A549 (cell line): ENCODE results near the gene PRRC2B. TPM values are rescaled to one million over a fixed set of nuclear protein-coding genes. Genes with fewer than 3 reads are reported as not detected.

Experiments used
- ATAC-seq, 2 experiments: fragments of 200-7000 bp in 1 of 2; fragments of >200 bp in 1 of 2; cut with Nextera tagmentation in 1 of 2; cut with Tn5 transposase in 1 of 2; 3 replicates each; pipeline versions ENCODE4 v1.8.0 to v1.9.1; 2018 to 2020; ENCODE audit warnings: mild to moderate bottlenecking in 1 of 2, moderate library complexity in 1 of 2
- CTCF ChIA-PET: fragments of 300-600 bp; sonication (Branson Sonifier 250); formaldehyde crosslinking; extraction: SDS; loops from one replicate; lab custom pipeline; 2021; ENCODE audit warnings: antibody characterized with exemption, inconsistent platforms; lab: Yijun Ruan, JAX
- POLR2A ChIA-PET: fragments of 350-600 bp; formaldehyde crosslinking; extraction: SDS; loops from one replicate; lab custom pipeline; 2021; ENCODE audit warnings: antibody characterized with exemption, inconsistent platforms; lab: Yijun Ruan, JAX
- DNase-seq, 2 experiments: peaks; one replicate each; pipeline versions ENCODE4 v3.0.0 to v3.0.0-alpha.2; 2011 to 2016; ENCODE audit warnings: low read depth in 1 of 2, low spot score in 1 of 2
- FAIRE-seq: peaks from 2 replicates; lab custom pipeline; 2011; peaks lifted over from hg19 to GRCh38; lab: Jason Lieb, UNC
- H3K27ac ChIP-seq, 2 experiments: fragments of >200 bp; sonication (Bioruptor Twin); formaldehyde crosslinking; 3 replicates each; pipeline ENCODE4 v1.5.1; 2016 to 2017
- H3K4me1 ChIP-seq: fragments of >200 bp; sonication (Bioruptor Twin); formaldehyde crosslinking; 3 replicates; pipeline ENCODE4 v1.6.1; 2016
- H3K4me2 ChIP-seq: fragments of >200 bp; sonication (Bioruptor Twin); formaldehyde crosslinking; 3 replicates; pipeline ENCODE4 v1.6.1; 2016
- H3K4me3 ChIP-seq: fragments of >200 bp; sonication (Bioruptor Twin); formaldehyde crosslinking; 3 replicates; pipeline ENCODE4 v1.5.1; 2016
- H3K9me3 ChIP-seq: fragments of >200 bp; sonication (Bioruptor Twin); formaldehyde crosslinking; 3 replicates; pipeline ENCODE4 v1.6.1; 2016
- CBX2 ChIP-seq: fragments of 200-600 bp; sonication (generic); IDR thresholded peaks from 2 replicates; pipeline ENCODE4 v1.6.1; 2016; ENCODE audit warnings: low read depth, mild to moderate bottlenecking, borderline replicate concordance
- CBX8 ChIP-seq: fragments of 200-600 bp; sonication (generic); IDR thresholded peaks from 2 replicates; pipeline ENCODE4 v1.6.1; 2016
- CHD4 ChIP-seq: fragments of 200-600 bp; sonication (generic); IDR thresholded peaks from 2 replicates; pipeline ENCODE4 v1.6.1; 2016; ENCODE audit warnings: antibody characterized with exemption, mild to moderate bottlenecking, borderline replicate concordance
- EHF ChIP-seq: fragments of 250-450 bp; sonication (Bioruptor Pico); IDR thresholded peaks from 2 replicates; pipeline ENCODE4 v1.5.0; 2020; ENCODE audit warnings: mild to moderate bottlenecking
- FOSB ChIP-seq: fragments of 250-450 bp; sonication (Bioruptor Pico); IDR thresholded peaks from 2 replicates; pipeline ENCODE4 v1.5.0; 2020; ENCODE audit warnings: mild to moderate bottlenecking, moderate library complexity
- FOSL2 ChIP-seq, 2 experiments: fragments of 450-650 bp in 1 of 2; fragments of >200 bp in 1 of 2; sonication (Bioruptor Twin) in 1 of 2; formaldehyde crosslinking; IDR thresholded peaks; 2 replicates each; pipeline versions ENCODE4 v1.5.0 to v1.6.1; 2016 to 2020; ENCODE audit warnings: mild to moderate bottlenecking in 1 of 2, moderate library complexity in 1 of 2
- MAZ ChIP-seq: fragments of 150-350 bp; IDR thresholded peaks from 2 replicates; pipeline ENCODE4 v1.6.1; 2014; ENCODE audit warnings: antibody characterized with exemption, low read depth, low read length, borderline replicate concordance
- RAD21 ChIP-seq, 2 experiments: fragments of >200 bp in 1 of 2; sonication (Bioruptor Twin) in 1 of 2; formaldehyde crosslinking in 1 of 2; IDR thresholded peaks in 1 of 2; conservative IDR thresholded peaks in 1 of 2; 2 replicates in 1 of 2; 3 replicates in 1 of 2; pipeline ENCODE4 v1.6.1; 2012 to 2018; ENCODE audit warnings: inconsistent platforms in 1 of 2
- RFX5 ChIP-seq: fragments of 450-650 bp; IDR thresholded peaks from 2 replicates; pipeline ENCODE4 v1.7.1; 2014; ENCODE audit warnings: antibody characterized with exemption, mild to moderate bottlenecking, moderate library complexity
- SMC3 ChIP-seq: fragments of >200 bp; sonication (Bioruptor Twin); formaldehyde crosslinking; IDR thresholded peaks from 3 replicates; pipeline ENCODE4 v1.6.1; 2018; ENCODE audit warnings: inconsistent platforms
- TFCP2L1 ChIP-seq: fragments of 250-450 bp; sonication (Bioruptor Pico); IDR thresholded peaks from 2 replicates; pipeline ENCODE4 v1.5.0; 2021; ENCODE audit warnings: mild to moderate bottlenecking
- ZFP36 ChIP-seq: fragments of 450-650 bp; IDR thresholded peaks from 2 replicates; pipeline ENCODE4 v1.6.1; 2014; ENCODE audit warnings: borderline replicate concordance; ENCODE audit not compliant: partially characterized antibody
- WGBS: methylation state at CpG from one replicate; pipeline ENCODE4 v1.1.6; 2017; ENCODE audit errors: missing lambda C conversion rate; 5-methylcytosine and 5-hydroxymethylcytosine counted together
- polyA plus RNA-seq, 4 experiments: library from polyadenylated mRNA; depleted of rRNA in 3 of 4; stranded (reverse); fragments of >200 nt; fragmentation: RNase III in 1 of 4; extraction: RNeasy Plus Mini Kit Qiagen cat#74134 plus additional on column Dnase treatment in 1 of 4; gene quantifications; 2 replicates in 3 of 4; 3 replicates in 1 of 4; pipeline ENCODE4 v1.2.3, GENCODE V29; 2011 to 2017
- TF ChIP-seq, protein P1 (sequence below): IDR thresholded peaks from 2 replicates; pipeline ENCODE4 v1.6.1; 2012
- TF ChIP-seq, protein P2 (sequence below): fragments of 150-350 bp; IDR thresholded peaks from 2 replicates; pipeline ENCODE4 v1.6.1; 2014; ENCODE audit warnings: low read depth, mild to moderate bottlenecking, low read length
- TF ChIP-seq, protein P3 (sequence below): fragments of 250-450 bp; sonication (Bioruptor Pico); IDR thresholded peaks from 2 replicates; pipeline ENCODE4 v1.5.0; 2020; ENCODE audit warnings: low read depth, mild to moderate bottlenecking, moderate library complexity
- TF ChIP-seq, protein P4 (sequence below): IDR thresholded peaks from 2 replicates; pipeline ENCODE4 v1.6.1; 2012; ENCODE audit warnings: low read depth, borderline replicate concordance
- TF ChIP-seq, protein P5 (sequence below): fragments of >200 bp; sonication (Bioruptor Twin); formaldehyde crosslinking; IDR thresholded peaks from 3 replicates; pipeline ENCODE4 v1.5.1; 2016

Gene PRRC2B
- polyA plus RNA-seq, 2 of the 4 experiments (the other 2 are of a cell fraction), result 35.6 to 47.3 TPM

DNA sequence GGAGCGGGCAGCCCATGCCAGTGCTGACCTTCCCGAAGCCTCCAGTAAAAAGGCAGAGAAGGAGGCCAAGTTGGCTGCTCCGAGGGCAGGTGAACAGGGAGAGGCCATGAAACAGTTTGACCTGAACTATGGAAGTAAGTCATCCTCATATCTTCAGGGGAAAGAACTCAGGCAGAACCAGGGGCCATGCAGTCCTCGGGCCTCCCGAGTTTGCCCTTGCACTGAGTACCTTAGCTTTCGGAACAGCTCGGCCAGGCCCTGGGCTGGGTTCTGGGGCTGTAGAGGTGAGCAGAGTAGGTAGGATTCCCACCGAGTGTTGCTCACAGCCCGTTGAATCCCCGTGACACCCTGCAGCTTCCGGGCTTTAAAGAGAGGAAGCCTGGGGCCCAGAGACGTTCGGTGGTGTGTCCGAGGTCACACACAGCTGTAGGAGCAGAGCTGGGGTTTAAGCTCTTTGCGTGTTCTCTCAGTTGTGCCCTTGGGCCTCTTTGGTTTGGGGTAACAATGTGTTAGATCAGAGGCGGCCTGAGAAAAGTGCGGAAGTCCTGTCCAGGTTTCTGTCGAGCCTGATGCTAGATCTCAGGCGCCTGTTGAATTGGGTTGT lies 84.0 kb downstream of the PRRC2B start:
- no peak for DNase-seq
- no peak overlapping the region for H3K27ac ChIP-seq
- ChIA-PET POLR2A (no interaction called here), CTCF (interaction anchor here (0.6 to 5.8 kb wide), 32 partner anchors 9 to 1523 kb away, joined by 3 to 48 read pairs (median 4); no protein-coding TSS in a partner anchor)
- peaks cover 6% of the 10 kb centered on the region; the same call in 2 of the 3 replicates for H3K4me1 ChIP-seq
- peak in 1 of 2 experiments; percentile 9; a peak in 3 of 6 replicates for ATAC-seq
- no peak for FAIRE-seq
- H3K9me3 ChIP-seq, result no peaks in the 10 kb centered on the region
- TF ChIP-seq FOSB (CRISPR knock-in tag), result no peak
- no peak for TF ChIP-seq RFX5
- no peak for TF ChIP-seq CBX8
- TF ChIP-seq, protein P1, sequence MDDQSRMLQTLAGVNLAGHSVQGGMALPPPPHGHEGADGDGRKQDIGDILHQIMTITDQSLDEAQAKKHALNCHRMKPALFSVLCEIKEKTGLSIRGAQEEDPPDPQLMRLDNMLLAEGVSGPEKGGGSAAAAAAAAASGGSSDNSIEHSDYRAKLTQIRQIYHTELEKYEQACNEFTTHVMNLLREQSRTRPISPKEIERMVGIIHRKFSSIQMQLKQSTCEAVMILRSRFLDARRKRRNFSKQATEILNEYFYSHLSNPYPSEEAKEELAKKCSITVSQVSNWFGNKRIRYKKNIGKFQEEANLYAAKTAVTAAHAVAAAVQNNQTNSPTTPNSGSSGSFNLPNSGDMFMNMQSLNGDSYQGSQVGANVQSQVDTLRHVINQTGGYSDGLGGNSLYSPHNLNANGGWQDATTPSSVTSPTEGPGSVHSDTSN, result no peak
- TF ChIP-seq, protein P2, sequence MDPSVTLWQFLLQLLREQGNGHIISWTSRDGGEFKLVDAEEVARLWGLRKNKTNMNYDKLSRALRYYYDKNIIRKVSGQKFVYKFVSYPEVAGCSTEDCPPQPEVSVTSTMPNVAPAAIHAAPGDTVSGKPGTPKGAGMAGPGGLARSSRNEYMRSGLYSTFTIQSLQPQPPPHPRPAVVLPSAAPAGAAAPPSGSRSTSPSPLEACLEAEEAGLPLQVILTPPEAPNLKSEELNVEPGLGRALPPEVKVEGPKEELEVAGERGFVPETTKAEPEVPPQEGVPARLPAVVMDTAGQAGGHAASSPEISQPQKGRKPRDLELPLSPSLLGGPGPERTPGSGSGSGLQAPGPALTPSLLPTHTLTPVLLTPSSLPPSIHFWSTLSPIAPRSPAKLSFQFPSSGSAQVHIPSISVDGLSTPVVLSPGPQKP, result no peak
- TF ChIP-seq TFCP2L1 (CRISPR knock-in tag), result no peak
- TF ChIP-seq, protein P3, sequence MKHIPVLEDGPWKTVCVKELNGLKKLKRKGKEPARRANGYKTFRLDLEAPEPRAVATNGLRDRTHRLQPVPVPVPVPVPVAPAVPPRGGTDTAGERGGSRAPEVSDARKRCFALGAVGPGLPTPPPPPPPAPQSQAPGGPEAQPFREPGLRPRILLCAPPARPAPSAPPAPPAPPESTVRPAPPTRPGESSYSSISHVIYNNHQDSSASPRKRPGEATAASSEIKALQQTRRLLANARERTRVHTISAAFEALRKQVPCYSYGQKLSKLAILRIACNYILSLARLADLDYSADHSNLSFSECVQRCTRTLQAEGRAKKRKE (CRISPR knock-in tag), result no peak
- TF ChIP-seq MAZ, result no peak
- TF ChIP-seq CBX2, result no peak
- TF ChIP-seq CHD4, result no peak
- TF ChIP-seq, protein P4, sequence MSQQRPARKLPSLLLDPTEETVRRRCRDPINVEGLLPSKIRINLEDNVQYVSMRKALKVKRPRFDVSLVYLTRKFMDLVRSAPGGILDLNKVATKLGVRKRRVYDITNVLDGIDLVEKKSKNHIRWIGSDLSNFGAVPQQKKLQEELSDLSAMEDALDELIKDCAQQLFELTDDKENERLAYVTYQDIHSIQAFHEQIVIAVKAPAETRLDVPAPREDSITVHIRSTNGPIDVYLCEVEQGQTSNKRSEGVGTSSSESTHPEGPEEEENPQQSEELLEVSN, result no peak
- no peak for TF ChIP-seq EHF (CRISPR knock-in tag)
- TF ChIP-seq FOSL2 (IDR thresholded peaks at IDR 0.05), result no peak
- TF ChIP-seq FOSL2 (CRISPR knock-in tag; IDR thresholded peaks at IDR 0.05), result no peak
- WGBS, result 88% methylated on average over 19 of the region's 19 CpGs
- H3K4me3 ChIP-seq, result no peak overlapping the region
- no peak overlapping the region for H3K4me2 ChIP-seq

DNA sequence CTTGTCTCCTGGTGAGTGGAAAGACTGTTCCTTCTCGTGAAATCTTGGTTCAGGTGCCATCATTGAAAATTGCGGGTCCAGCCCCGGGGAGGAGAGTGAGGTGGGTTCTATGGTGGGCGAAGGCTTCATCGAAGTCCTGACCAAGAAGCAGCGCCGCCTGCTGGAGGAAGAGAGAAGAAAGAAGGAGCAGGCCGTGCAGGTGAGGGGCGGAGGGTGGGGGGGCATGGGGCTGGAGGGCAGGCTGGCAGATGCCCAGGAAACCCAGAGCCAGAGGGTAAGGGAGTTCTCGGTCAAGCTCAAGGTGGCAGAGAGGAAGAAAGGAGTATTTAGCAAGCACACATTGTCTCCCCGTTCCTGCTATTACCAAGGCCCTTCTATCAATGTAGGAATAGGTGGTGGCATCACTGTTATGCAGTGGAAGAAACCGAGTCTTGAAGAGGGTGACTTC lies 84.6 kb downstream of the PRRC2B start:
- ChIA-PET POLR2A (no interaction called here), CTCF (interaction anchor here (0.7 to 5.8 kb wide), 27 partner anchors 9 to 468 kb away, joined by 3 to 48 read pairs (median 5); no protein-coding TSS in a partner anchor)
- ATAC-seq (peak in 1 of 2 experiments; percentile 70; a peak in 3 of 6 replicates), FAIRE-seq (no peak), DNase-seq (peak; percentile 34 to 49)
- Histone ChIP-seq H3K4me2 (no peak overlapping the region), H3K4me1 (0 out of 3 replicates have a peak, but pooled peaks cover under 1% of the 10 kb centered on the region), H3K27ac (no peak overlapping the region), H3K9me3 (no peaks in the 10 kb centered on the region), H3K4me3 (no peak overlapping the region)
- TF ChIP-seq SMC3 (peak; percentile 58), FOSB (CRISPR knock-in tag) (no peak), RAD21 (conservative IDR thresholded peaks at IDR 0.05 in 1 of 2, IDR thresholded peaks at IDR 0.05 in 1 of 2) (peak; percentile 40 to 52), ZFP36 (no peak)
- TF ChIP-seq, protein P5, sequence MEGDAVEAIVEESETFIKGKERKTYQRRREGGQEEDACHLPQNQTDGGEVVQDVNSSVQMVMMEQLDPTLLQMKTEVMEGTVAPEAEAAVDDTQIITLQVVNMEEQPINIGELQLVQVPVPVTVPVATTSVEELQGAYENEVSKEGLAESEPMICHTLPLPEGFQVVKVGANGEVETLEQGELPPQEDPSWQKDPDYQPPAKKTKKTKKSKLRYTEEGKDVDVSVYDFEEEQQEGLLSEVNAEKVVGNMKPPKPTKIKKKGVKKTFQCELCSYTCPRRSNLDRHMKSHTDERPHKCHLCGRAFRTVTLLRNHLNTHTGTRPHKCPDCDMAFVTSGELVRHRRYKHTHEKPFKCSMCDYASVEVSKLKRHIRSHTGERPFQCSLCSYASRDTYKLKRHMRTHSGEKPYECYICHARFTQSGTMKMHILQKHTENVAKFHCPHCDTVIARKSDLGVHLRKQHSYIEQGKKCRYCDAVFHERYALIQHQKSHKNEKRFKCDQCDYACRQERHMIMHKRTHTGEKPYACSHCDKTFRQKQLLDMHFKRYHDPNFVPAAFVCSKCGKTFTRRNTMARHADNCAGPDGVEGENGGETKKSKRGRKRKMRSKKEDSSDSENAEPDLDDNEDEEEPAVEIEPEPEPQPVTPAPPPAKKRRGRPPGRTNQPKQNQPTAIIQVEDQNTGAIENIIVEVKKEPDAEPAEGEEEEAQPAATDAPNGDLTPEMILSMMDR, result peak; percentile 73
- WGBS, result 57% methylated on average over 11 of the region's 12 CpGs
